Loucy (cell line): ENCODE data around the gene GOLGA8H.
"Not testable (repeated sequence)": the region's sequence is repeated elsewhere in the genome, so short reads cannot be mapped to it uniquely, and the experiment has no call there.

Experiments used
- EZH2phosphoT487 ChIP-seq: fragments of 200-600 bp; IDR thresholded peaks from 2 replicates; pipeline ENCODE4 v1.6.1; 2018; ENCODE audit warnings: antibody characterized with exemption, mild to moderate bottlenecking, moderate library complexity, borderline replicate concordance
- TF ChIP-seq, protein P1 (sequence below): fragments of 200-600 bp; sonication (generic); conservative IDR thresholded peaks from 2 replicates; pipeline ENCODE4 v1.5.1; 2014; ENCODE audit warnings: mild to moderate bottlenecking, antibody characterized with exemption, low read length

DNA sequence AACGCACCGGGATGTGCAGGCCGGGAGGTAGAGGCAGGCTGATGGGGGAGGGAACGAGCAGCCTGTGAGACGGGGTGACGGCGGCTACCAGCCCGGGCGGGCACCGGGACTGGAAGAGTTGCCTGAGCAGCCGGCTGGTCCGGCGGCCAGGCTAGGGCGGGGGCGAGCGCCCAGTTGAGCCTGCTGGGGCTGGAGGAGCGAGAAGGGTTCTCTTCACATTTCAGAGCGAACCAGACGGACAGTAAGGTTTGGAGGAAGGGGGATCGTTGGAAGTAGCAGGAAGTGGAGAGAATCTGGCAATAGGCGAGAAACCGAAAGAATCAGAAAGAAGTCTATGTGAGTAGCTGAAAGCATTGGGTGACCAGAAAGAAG lies 22.4 kb downstream of the GOLGA8H start:
- TF ChIP-seq, protein P1, sequence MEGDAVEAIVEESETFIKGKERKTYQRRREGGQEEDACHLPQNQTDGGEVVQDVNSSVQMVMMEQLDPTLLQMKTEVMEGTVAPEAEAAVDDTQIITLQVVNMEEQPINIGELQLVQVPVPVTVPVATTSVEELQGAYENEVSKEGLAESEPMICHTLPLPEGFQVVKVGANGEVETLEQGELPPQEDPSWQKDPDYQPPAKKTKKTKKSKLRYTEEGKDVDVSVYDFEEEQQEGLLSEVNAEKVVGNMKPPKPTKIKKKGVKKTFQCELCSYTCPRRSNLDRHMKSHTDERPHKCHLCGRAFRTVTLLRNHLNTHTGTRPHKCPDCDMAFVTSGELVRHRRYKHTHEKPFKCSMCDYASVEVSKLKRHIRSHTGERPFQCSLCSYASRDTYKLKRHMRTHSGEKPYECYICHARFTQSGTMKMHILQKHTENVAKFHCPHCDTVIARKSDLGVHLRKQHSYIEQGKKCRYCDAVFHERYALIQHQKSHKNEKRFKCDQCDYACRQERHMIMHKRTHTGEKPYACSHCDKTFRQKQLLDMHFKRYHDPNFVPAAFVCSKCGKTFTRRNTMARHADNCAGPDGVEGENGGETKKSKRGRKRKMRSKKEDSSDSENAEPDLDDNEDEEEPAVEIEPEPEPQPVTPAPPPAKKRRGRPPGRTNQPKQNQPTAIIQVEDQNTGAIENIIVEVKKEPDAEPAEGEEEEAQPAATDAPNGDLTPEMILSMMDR, result 0 out of 2 replicates have a peak, but pooled peaks have one; percentile 3
- not testable (repeated sequence) for TF ChIP-seq EZH2phosphoT487
